ENCODE measurements around the gene SWT1. TPM values are rescaled to one million over a fixed set of nuclear protein-coding genes. Genes with fewer than 3 reads are reported as not detected.

The SWT1 gene
- total and polyA plus RNA-seq, 9 of the 15 experiments (the other 6 are each of a cell fraction or from before 2014, with no cell fraction given), result 1.5 to 3.4 (median 2.3) TPM

- TF ChIP-seq POLR2AphosphoS5 (IDR thresholded peaks at IDR 0.05; ENCODE audit: control insufficient read depth, insufficient read depth, low read depth, low read length) (no peak), SNRNP70 (optimal IDR thresholded peaks at IDR 0.05; ENCODE audit: low read depth, low read length) (no peak)
These were observed 56.1 kb downstream of the SWT1 start (continued) for GRCh38 chr1:185213091-185213490.

- no peak overlapping the region for H2AFZ ChIP-seq (ENCODE audit: low read depth, low read length)
- DNase-seq (ENCODE audit: extremely low read depth in 1 of 4, low spot score in 3 of 4) (no peak), ATAC-seq (no peak), FAIRE-seq (no peak)
- no peaks in the 10 kb centered on the region for H3K79me2 ChIP-seq (ENCODE audit: control insufficient read depth, insufficient read depth, low read length)
- 20% methylated on average over 1 of the region's 1 CpG for WGBS (ENCODE audit: insufficient coverage, low coverage, missing lambda C conversion rate)
- H3K9me3 ChIP-seq (replicated peaks; ENCODE audit: control insufficient read depth, insufficient read depth, low read depth, low read length), result no peaks in the 10 kb centered on the region
- H4K20me1 ChIP-seq (replicated peaks; ENCODE audit: control insufficient read depth, insufficient read depth, low read length), result no peaks in the 10 kb centered on the region
- TF ChIP-seq, protein P1, sequence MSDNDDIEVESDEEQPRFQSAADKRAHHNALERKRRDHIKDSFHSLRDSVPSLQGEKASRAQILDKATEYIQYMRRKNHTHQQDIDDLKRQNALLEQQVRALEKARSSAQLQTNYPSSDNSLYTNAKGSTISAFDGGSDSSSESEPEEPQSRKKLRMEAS (CRISPR knock-in tag; IDR thresholded peaks at IDR 0.05), result no peak
- TF ChIP-seq NR2C2 (CRISPR knock-in tag; IDR thresholded peaks at IDR 0.05), result no peak
- TF ChIP-seq NR2C2 (tag; IDR thresholded peaks at IDR 0.05), result no peak
- TF ChIP-seq NEUROD1 (IDR thresholded peaks at IDR 0.05; ENCODE audit: borderline replicate concordance, low read depth, low read length, partially characterized antibody), result no peak
- no peak for TF ChIP-seq MECOM (CRISPR knock-in tag; IDR thresholded peaks at IDR 0.05)
- no peak for TF ChIP-seq ETV5 (CRISPR knock-in tag; IDR thresholded peaks at IDR 0.05; ENCODE audit: low read depth)
- H3K9me1 ChIP-seq (ENCODE audit: control insufficient read depth, insufficient read depth, low read length), result no peaks in the 10 kb centered on the region
- H3K36me3 ChIP-seq (ENCODE audit: control insufficient read depth, insufficient read depth, low read length), result no peaks in the 10 kb centered on the region
- ChIA-PET POLR2A (no interaction called here), CTCF (ENCODE audit: low intra/inter-chr PET ratio) (no interaction called here)
- H3K9ac ChIP-seq (ENCODE audit: insufficient read depth in 1 of 2, low read depth in 2 of 2, low read length in 2 of 2), result no peak overlapping the region
- no TSS peak for BruUV-seq (replicated peaks)
- in situ Hi-C loops (cut with MboI) (no loop called here), intact Hi-C loops (cut with micrococcal nuclease) (no loop called here)
- H3K27ac ChIP-seq (ENCODE audit: extremely low read depth, low read depth, low read length), result no peak overlapping the region
- no peaks in the 10 kb centered on the region for H3K4me1 ChIP-seq (replicated peaks in 1 of 2; ENCODE audit: control insufficient read depth in 2 of 2, insufficient read depth in 2 of 2, low read length in 2 of 2)
- no peaks in the 10 kb centered on the region for H3K27me3 ChIP-seq (ENCODE audit: control insufficient read depth in 2 of 2, insufficient read depth in 2 of 2, low read length in 2 of 2)
- H3K4me2 ChIP-seq (ENCODE audit: insufficient read depth, low read length), result no peak overlapping the region
- no peak overlapping the region for H3K4me3 ChIP-seq
These were observed 58.9 kb downstream of the SWT1 start for GRCh38 chr1:185215911-185216310.
